Stimulated activated CD8-positive, alpha-beta memory T cell treated with anti-CD3 and anti-CD28 coated beads, Interleukin-15, amount 100 ng/mL, for 24 hours (primary cell): ENCODE data around the gene CHRNE.
"Not testable (repeated sequence)": the region's sequence is repeated elsewhere in the genome, so short reads cannot be mapped to it uniquely, and the experiment has no call there.

Experiments used
- DNase-seq: peaks from one replicate; pipeline ENCODE4 v3.0.0-alpha.2; 2020; ENCODE audit warnings: low read depth

Gene CHRNE

GRCh38 chr17:4906642-4907041, 3.7 kb upstream of the CHRNE start:
- not testable (repeated sequence) for DNase-seq

GRCh38 chr17:4902540-4902939, 358 bp downstream of the CHRNE start:
- DNase-seq, result no peak

- no peak for DNase-seq
Measured at GRCh38 chr17:4901648-4902344, 1.1 kb downstream of the CHRNE start.

- no peak for DNase-seq
Measured at GRCh38 chr17:4901108-4901647, 1.7 kb downstream of the CHRNE start.

- no peak for DNase-seq
Measured at GRCh38 chr17:4900231-4901107, 2.4 kb downstream of the CHRNE start.

GRCh38 chr17:4899341-4900230, 3.3 kb downstream of the CHRNE start, which contains the start of gene C17orf107:
Gene C17orf107, plus strand, starts transcription at chr17:4899536. Its CDS starts 227 bp downstream, at chr17:4899763.
- peak; percentile 86 for DNase-seq

GRCh38 chr17:4898927-4899326, 4.0 kb downstream of the CHRNE start:
- no peak for DNase-seq

GRCh38 chr17:4898351-4898750, 4.5 kb downstream of the CHRNE start:
- no peak for DNase-seq

GRCh38 chr17:4897785-4898184, 5.1 kb downstream of the CHRNE start:
- DNase-seq, result no peak

- DNase-seq, result no peak
Measured at GRCh38 chr17:4897198-4897687, 5.7 kb downstream of the CHRNE start.

- DNase-seq, result no peak
Measured at GRCh38 chr17:4896332-4897197, 6.3 kb downstream of the CHRNE start.

GRCh38 chr17:4895657-4896331, 7.1 kb downstream of the CHRNE start:
- DNase-seq, result no peak

- no peak for DNase-seq
Measured at GRCh38 chr17:4895121-4895520, 7.8 kb downstream of the CHRNE start.

- no peak for DNase-seq
Measured at GRCh38 chr17:4893721-4894560, 9.0 kb downstream of the CHRNE start.

- no peak for DNase-seq
Measured at GRCh38 chr17:4893272-4893671, 9.6 kb downstream of the CHRNE start.

GRCh38 chr17:4892499-4893221, 10.2 kb downstream of the CHRNE start:
- no peak for DNase-seq

GRCh38 chr17:4891411-4892410, 11.2 kb downstream of the CHRNE start:
- no peak for DNase-seq
